Activated CD8-positive, alpha-beta T cell treated with anti-CD3 and anti-CD28 coated beads, Interleukin-2, amount 10 ng/mL, durations not matched to agents 7 days and 5 days (primary cell): ENCODE data around the gene TP53I13. TPM values are rescaled to one million over a fixed set of nuclear protein-coding genes. Genes with fewer than 3 reads are reported as not detected.

ENCODE experiments used
- ATAC-seq: fragments of 150-1000 bp; cut with Tn5 transposase; one replicate; pipeline ENCODE4 v1.10.0; 2021; ENCODE audit warnings: moderate library complexity
- CTCF ChIA-PET: fragments of 350-600 bp; sonication (Branson Sonifier 250); formaldehyde crosslinking; loops from one replicate; lab custom pipeline; 2021; ENCODE audit warnings: antibody characterized with exemption; lab: Charles Lee
- POLR2A ChIA-PET: fragments of 350-600 bp; sonication (Branson Sonifier 250); formaldehyde crosslinking; loops from one replicate; lab custom pipeline; 2021; ENCODE audit warnings: antibody characterized with exemption; lab: Charles Lee
- DNase-seq: peaks from one replicate; pipeline ENCODE4 v3.0.0-alpha.2; 2020
- H3K27ac Mint-ChIP-seq: one replicate; pipeline ENCODE4 v1.8.0; 2021; ENCODE audit warnings: mild to moderate bottlenecking, mixed read lengths
- H3K27me3 Mint-ChIP-seq: one replicate; pipeline ENCODE4 v1.8.0; 2021; ENCODE audit warnings: low read depth, mixed read lengths
- H3K36me3 Mint-ChIP-seq: one replicate; pipeline ENCODE4 v1.8.0; 2021; ENCODE audit warnings: low read depth, mixed read lengths
- H3K4me1 Mint-ChIP-seq: one replicate; pipeline ENCODE4 v1.8.0; 2021; ENCODE audit warnings: low read depth, mixed read lengths
- H3K4me3 Mint-ChIP-seq: one replicate; pipeline ENCODE4 v1.8.0; 2021; ENCODE audit warnings: mild to moderate bottlenecking, mixed read lengths
- H3K9me3 Mint-ChIP-seq: one replicate; pipeline ENCODE4 v1.8.0; 2022; ENCODE audit warnings: mixed read lengths; ENCODE audit not compliant: insufficient read depth
- total RNA-seq, 2 experiments: library from RNA; stranded (reverse); gene quantifications; one replicate each; pipeline ENCODE4 v1.2.3, GENCODE V29; 2021

TP53I13 gene
- 10 to 100 TPM; 96.7 to 97.9 TPM for total RNA-seq

- ChIA-PET POLR2A (interaction anchor here (0.5 to 4.7 kb wide), 6 partner anchors 15 to 275 kb away, joined by 3 to 26 read pairs (median 4); partner anchors contain the start of gene NUFIP2), CTCF (interaction anchor here (0.8 to 10.9 kb wide), 7 partner anchors 10 to 199 kb away, joined by 3 to 99 read pairs (median 8); partner anchors contain the start of gene ANKRD13B)
- Mint-ChIP-seq H3K27ac (peak within 1 kb of the TSS; percentile 98), H3K4me1 (peaks cover 35% of the 10 kb centered on the region), H3K9me3 (no peaks in the 10 kb centered on the region), H3K4me3 (peak within 1 kb of the TSS; percentile 94), H3K36me3 (peaks cover 30% of the 10 kb centered on the region), H3K27me3 (no peaks in the 10 kb centered on the region)
- ATAC-seq (peak; percentile 63), DNase-seq (peak; percentile 92)
Observed at GRCh38 chr17:29568331-29569244, at the start of gene TP53I13. Gene TP53I13 (plus strand): TSS chr17:29568701. CDS start chr17:29568759, 58 bp downstream.

- peaks cover 20% of the 10 kb centered on the region for H3K36me3 Mint-ChIP-seq
- H3K27me3 Mint-ChIP-seq, result no peaks in the 10 kb centered on the region
- ChIA-PET POLR2A (no interaction called here), CTCF (interaction anchor here (0.6 to 3.3 kb wide), 4 partner anchors 12 to 155 kb away, joined by 3 to 20 read pairs (median 8); no protein-coding TSS in a partner anchor)
- no peak for DNase-seq
- no peaks in the 10 kb centered on the region for H3K9me3 Mint-ChIP-seq
- H3K4me3 Mint-ChIP-seq, result no peak overlapping the region
- no peak overlapping the region for H3K27ac Mint-ChIP-seq
- H3K4me1 Mint-ChIP-seq, result no peaks in the 10 kb centered on the region
- ATAC-seq, result no peak
Observed at GRCh38 chr17:29524692-29525091, 43.8 kb upstream of the TP53I13 start.

GRCh38 chr17:29526322-29526721 is 42.2 kb upstream of the TP53I13 start:
- no peaks in the 10 kb centered on the region for H3K4me1 Mint-ChIP-seq
- H3K4me3 Mint-ChIP-seq, result no peak overlapping the region
- ATAC-seq (no peak), DNase-seq (no peak)
- H3K9me3 Mint-ChIP-seq, result no peaks in the 10 kb centered on the region
- no peak overlapping the region for H3K27ac Mint-ChIP-seq
- no peaks in the 10 kb centered on the region for H3K27me3 Mint-ChIP-seq
- H3K36me3 Mint-ChIP-seq, result peaks cover 24% of the 10 kb centered on the region
- ChIA-PET CTCF (interaction anchor here (2.1 kb wide), 1 partner anchor 10 kb away, joined by 5 read pairs; no protein-coding TSS in a partner anchor), POLR2A (no interaction called here)

GRCh38 chr17:29533976-29534375 is 34.5 kb upstream of the TP53I13 start:
- Mint-ChIP-seq H3K27ac (no peak overlapping the region), H3K4me1 (no peaks in the 10 kb centered on the region), H3K36me3 (peaks cover 32% of the 10 kb centered on the region), H3K9me3 (no peaks in the 10 kb centered on the region), H3K27me3 (no peaks in the 10 kb centered on the region), H3K4me3 (no peak overlapping the region)
- DNase-seq, result no peak
- no peak for ATAC-seq
- ChIA-PET POLR2A (no interaction called here), CTCF (interaction anchor here (0.6 to 5.1 kb wide), 6 partner anchors 14 to 394 kb away, joined by 3 to 76 read pairs (median 4); partner anchors contain the start of gene TP53I13)

GRCh38 chr17:29544066-29544465 is 24.4 kb upstream of the TP53I13 start:
- DNase-seq, result no peak
- no peaks in the 10 kb centered on the region for H3K9me3 Mint-ChIP-seq
- H3K27ac Mint-ChIP-seq, result no peak overlapping the region
- peaks cover 29% of the 10 kb centered on the region for H3K36me3 Mint-ChIP-seq
- no peak overlapping the region for H3K4me3 Mint-ChIP-seq
- H3K27me3 Mint-ChIP-seq, result no peaks in the 10 kb centered on the region
- POLR2A ChIA-PET, result no interaction called here
- no peak for ATAC-seq
- H3K4me1 Mint-ChIP-seq, result peaks cover 13% of the 10 kb centered on the region
- CTCF ChIA-PET, result no interaction called here

GRCh38 chr17:29546085-29546484 is 22.4 kb upstream of the TP53I13 start:
- Mint-ChIP-seq H3K27me3 (no peaks in the 10 kb centered on the region), H3K4me3 (no peak overlapping the region), H3K9me3 (no peaks in the 10 kb centered on the region), H3K4me1 (peaks cover 21% of the 10 kb centered on the region), H3K36me3 (peaks cover 29% of the 10 kb centered on the region), H3K27ac (no peak overlapping the region)
- ChIA-PET CTCF (interaction anchor here (1.0 to 1.3 kb wide), 4 partner anchors 9 to 176 kb away, joined by 3 to 6 read pairs (median 4); no protein-coding TSS in a partner anchor), POLR2A (no interaction called here)
- ATAC-seq (no peak), DNase-seq (no peak)

- no peak for DNase-seq
- peaks cover 21% of the 10 kb centered on the region for H3K4me1 Mint-ChIP-seq
- POLR2A ChIA-PET, result no interaction called here
Observed at GRCh38 chr17:29546830-29547229, 21.7 kb upstream of the TP53I13 start.

GRCh38 chr17:29549177-29549923 is 19.2 kb upstream of the TP53I13 start:
- DNase-seq (no peak), ATAC-seq (peak; percentile 87)
- peaks cover 11% of the 10 kb centered on the region for H3K36me3 Mint-ChIP-seq
- CTCF ChIA-PET, result interaction anchor here (0.7 to 2.3 kb wide), 5 partner anchors 13 to 180 kb away, joined by 3 to 12 read pairs (median 6); no protein-coding TSS in a partner anchor
- peaks cover 21% of the 10 kb centered on the region for H3K4me1 Mint-ChIP-seq
- no peak overlapping the region for H3K27ac Mint-ChIP-seq
- H3K4me3 Mint-ChIP-seq, result no peak overlapping the region
- H3K9me3 Mint-ChIP-seq, result no peaks in the 10 kb centered on the region
- POLR2A ChIA-PET, result no interaction called here
- H3K27me3 Mint-ChIP-seq, result no peaks in the 10 kb centered on the region

More at GRCh38 chr17:29546830-29547229, 21.7 kb upstream of the TP53I13 start:
- Mint-ChIP-seq H3K36me3 (peaks cover 29% of the 10 kb centered on the region), H3K4me3 (no peak overlapping the region), H3K27me3 (no peaks in the 10 kb centered on the region), H3K27ac (no peak overlapping the region), H3K9me3 (no peaks in the 10 kb centered on the region)
- ATAC-seq, result no peak
- CTCF ChIA-PET, result no interaction called here

- Mint-ChIP-seq H3K4me3 (no peak overlapping the region), H3K27ac (no peak overlapping the region), H3K27me3 (no peaks in the 10 kb centered on the region), H3K9me3 (no peaks in the 10 kb centered on the region), H3K36me3 (peaks cover 16% of the 10 kb centered on the region), H3K4me1 (peaks cover 24% of the 10 kb centered on the region)
- ATAC-seq (no peak), DNase-seq (no peak)
- ChIA-PET POLR2A (interaction anchor here (2.0 kb wide), 1 partner anchor 9 kb away, joined by 9 read pairs; no protein-coding TSS in a partner anchor), CTCF (interaction anchor here (2.0 kb wide), 1 partner anchor 186 kb away, joined by 9 read pairs; no protein-coding TSS in a partner anchor)
Observed at GRCh38 chr17:29555840-29556239, 12.7 kb upstream of the TP53I13 start.

GRCh38 chr17:29557085-29557738 is 11.3 kb upstream of the TP53I13 start:
- H3K27ac Mint-ChIP-seq, result peak overlapping the region; percentile 49

GRCh38 chr17:29557739-29558116 is 10.8 kb upstream of the TP53I13 start:
- Mint-ChIP-seq H3K4me1 (peaks cover 38% of the 10 kb centered on the region), H3K9me3 (no peaks in the 10 kb centered on the region), H3K4me3 (no peak overlapping the region), H3K27ac (peak overlapping the region; percentile 27), H3K36me3 (peaks cover 31% of the 10 kb centered on the region), H3K27me3 (no peaks in the 10 kb centered on the region)
- POLR2A ChIA-PET, result no interaction called here
- no peak for DNase-seq
- CTCF ChIA-PET, result interaction anchor here (1.5 kb wide), 1 partner anchor 21 kb away, joined by 3 read pairs; no protein-coding TSS in a partner anchor
- ATAC-seq, result peak; percentile 59

More at GRCh38 chr17:29557085-29557738, 11.3 kb upstream of the TP53I13 start:
- Mint-ChIP-seq H3K27me3 (no peaks in the 10 kb centered on the region), H3K4me1 (peaks cover 33% of the 10 kb centered on the region), H3K4me3 (no peak overlapping the region), H3K9me3 (no peaks in the 10 kb centered on the region), H3K36me3 (peaks cover 27% of the 10 kb centered on the region)
- POLR2A ChIA-PET, result interaction anchor here (0.6 kb wide), 1 partner anchor 1252 kb away, joined by 3 read pairs; no protein-coding TSS in a partner anchor
- ATAC-seq, result peak; percentile 15
- no peak for DNase-seq
- CTCF ChIA-PET, result interaction anchor here (1.1 to 2.0 kb wide), 3 partner anchors 8 to 187 kb away, joined by 3 to 9 read pairs (median 3); no protein-coding TSS in a partner anchor
